Mucosa of gallbladder (tissue), 1 donor: ENCODE results near the gene LBP. TPM values are rescaled to one million over a fixed set of nuclear protein-coding genes. Genes with fewer than 3 reads are reported as not detected.
"Not testable (repeated sequence)": the region's sequence is repeated elsewhere in the genome, so short reads cannot be mapped to it uniquely, and the experiment has no call there.

Experiments used
- DNase-seq: peaks from one replicate; pipeline ENCODE4 v3.0.0-alpha.2; 2020; ENCODE audit warnings: low spot score
- total RNA-seq: library from RNA; stranded (reverse); gene quantifications from one replicate; pipeline ENCODE4 v1.2.1, GENCODE V29; 2021
- donor health status: DM: no; HTN: no; CAD: no.

The LBP gene
- total RNA-seq, 1 donor from 2014 or later: 0.55 TPM

DNA sequence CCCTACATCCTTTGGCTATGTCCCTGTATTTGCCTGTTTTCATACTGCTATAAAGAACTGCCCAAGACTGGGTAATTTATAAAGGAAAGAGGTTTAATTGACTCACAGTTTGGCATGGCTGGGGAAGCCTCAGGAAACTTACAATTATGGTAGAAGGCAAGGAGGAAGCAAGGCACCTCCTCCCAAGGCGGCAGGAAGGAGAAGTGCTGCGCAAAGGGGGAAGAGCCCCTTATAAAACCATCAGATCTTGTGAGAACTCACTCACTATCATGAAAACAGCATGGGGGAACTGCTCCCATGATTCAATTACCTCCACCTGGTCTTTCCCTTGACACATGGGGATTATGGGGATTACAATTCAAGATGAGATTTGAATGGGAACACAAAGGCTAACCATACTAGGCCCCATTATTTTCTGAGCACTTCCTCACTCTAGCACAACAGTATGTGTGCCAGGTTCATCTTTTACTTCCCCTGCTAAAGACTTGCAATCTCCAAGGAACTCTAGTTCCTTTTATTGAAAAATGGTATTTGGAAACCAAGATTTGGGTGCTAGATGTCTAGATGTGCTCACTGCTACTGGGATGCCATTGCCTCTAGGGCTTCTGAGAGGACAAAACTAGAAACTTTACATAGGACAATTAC, 49.6 kb downstream of the LBP start:
- not testable (repeated sequence) for DNase-seq

DNA sequence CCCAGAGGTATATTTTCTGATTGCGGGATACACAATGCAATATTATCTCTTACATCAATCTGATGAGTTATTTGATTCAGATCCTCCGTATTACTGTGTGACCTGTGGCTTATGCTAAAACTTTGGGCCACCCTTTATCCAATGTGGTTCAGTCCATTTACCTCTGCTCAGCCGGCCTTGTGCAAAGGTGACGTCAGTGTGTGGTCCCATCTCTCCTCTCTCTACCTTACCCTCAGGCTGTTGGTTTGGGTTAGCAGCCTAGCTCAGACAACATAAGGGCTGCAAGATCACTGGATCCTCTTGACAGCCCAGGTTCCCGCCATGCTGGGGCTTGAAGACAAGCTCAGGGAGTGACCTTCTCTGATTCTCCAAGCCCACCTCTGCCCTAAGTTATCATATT, 55.8 kb downstream of the LBP start:
- no peak for DNase-seq

GRCh38 chr20:38402816-38403215, 56.5 kb downstream of the LBP start:
- no peak for DNase-seq

DNA sequence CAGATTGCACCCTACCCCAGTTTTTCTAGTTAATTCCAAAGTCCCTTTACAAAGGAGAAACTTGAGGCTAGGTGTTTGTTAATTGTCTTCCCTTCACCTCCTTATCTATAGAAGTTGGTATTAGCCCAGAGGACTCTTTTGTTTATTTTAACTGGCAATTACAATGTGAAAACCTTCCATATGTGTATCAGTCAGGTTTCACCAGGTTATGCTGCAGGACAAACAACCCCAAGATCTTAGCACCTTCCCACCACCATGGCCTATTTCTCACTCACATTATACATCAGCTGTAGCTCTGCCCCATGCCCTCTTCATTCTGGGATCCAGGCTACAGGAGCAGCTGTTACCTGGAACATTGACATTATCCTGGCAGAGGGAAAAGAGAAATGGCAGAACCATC, 57.7 kb downstream of the LBP start:
- DNase-seq: no peak

GRCh38 chr20:38405132-38405531, 58.9 kb downstream of the LBP start:
- DNase-seq: no peak

GRCh38 chr20:38406476-38406875, 60.2 kb downstream of the LBP start:
- DNase-seq: no peak

GRCh38 chr20:38407321-38407720, 61.0 kb downstream of the LBP start:
- DNase-seq: no peak

DNA sequence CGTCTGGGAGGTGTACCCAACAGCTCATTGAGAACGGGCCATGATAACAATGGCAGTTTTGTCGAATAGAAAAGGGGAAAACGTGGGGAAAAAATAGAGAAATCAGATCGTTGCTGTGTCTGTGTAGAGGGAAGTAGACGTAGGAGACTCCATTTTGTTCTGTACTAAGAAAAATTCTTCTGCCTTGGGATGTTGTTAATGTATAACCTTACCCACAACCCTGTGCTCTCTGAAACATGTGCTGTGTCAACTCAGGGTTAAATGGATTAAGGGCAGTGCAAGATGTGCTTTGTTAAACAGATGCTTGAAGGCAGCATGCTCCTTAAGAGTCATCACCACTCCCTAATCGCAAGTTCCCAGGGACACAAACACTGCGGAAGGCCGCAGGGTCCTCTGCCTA, 61.5 kb downstream of the LBP start:
- DNase-seq: not testable (repeated sequence)

DNA sequence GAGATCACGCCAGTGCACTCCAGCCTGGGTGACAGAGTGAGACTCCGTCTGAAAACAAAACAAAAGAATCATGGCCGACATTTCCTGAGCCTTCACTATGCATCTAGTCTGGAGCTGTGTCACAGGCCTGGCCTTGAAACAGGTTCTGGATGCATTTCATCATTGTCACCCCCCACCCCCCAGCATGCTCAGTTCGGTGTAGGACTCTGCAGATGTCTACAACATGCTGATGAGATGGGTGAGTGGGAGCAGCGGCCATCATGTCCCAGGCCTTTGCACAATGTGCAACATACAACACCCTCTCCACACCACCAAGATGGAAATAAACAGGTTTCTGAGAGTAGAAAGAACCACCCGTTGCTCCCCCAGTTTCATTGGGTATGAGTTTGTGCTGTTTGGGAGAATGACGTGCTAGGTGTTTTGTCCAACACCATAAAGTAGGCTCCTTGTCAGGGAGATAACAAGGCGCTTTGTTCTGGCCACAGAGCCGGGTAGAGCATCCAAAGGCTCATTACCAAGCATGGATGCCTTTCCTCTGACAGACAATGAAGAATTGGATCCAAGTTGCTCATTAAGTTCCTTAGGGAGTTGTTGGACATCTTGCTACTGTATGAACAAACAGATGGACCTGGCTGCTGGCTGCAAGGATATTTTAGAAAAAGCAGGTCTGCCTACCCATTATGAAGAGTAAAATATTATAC, 66.7 kb downstream of the LBP start:
- DNase-seq: no peak

DNA sequence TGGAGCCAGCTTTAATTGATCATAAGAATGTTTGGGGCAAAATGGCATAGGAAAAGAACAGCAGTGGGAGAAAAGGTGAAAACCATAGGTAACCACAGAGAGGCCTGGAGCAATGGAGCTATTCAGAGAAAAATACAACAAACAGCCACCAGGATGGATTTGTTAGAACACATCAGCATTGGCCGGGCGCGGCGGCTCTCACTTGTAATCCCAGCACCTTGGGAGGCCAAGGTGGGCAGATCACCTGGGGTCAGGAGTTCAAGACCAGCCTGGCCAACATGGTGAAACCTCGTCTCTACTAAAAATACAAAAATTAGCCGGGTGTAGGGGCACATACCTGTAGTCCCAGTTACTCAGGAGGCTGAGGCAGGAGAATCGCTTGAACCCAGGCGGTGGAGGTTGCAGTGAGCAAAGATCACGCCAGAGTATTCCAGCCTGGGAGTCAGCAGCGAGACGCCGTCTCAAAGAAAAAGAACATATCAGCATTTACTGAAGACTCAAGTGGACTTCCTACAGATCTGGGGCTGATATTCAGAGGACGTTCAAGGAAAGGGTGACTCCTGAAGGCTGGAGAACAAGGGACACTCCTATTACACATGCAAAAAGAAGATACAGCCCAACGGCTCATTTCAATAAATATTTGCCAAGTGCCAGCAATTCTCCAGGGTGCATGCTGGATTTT, 68.6 kb downstream of the LBP start:
- no peak for DNase-seq

DNA sequence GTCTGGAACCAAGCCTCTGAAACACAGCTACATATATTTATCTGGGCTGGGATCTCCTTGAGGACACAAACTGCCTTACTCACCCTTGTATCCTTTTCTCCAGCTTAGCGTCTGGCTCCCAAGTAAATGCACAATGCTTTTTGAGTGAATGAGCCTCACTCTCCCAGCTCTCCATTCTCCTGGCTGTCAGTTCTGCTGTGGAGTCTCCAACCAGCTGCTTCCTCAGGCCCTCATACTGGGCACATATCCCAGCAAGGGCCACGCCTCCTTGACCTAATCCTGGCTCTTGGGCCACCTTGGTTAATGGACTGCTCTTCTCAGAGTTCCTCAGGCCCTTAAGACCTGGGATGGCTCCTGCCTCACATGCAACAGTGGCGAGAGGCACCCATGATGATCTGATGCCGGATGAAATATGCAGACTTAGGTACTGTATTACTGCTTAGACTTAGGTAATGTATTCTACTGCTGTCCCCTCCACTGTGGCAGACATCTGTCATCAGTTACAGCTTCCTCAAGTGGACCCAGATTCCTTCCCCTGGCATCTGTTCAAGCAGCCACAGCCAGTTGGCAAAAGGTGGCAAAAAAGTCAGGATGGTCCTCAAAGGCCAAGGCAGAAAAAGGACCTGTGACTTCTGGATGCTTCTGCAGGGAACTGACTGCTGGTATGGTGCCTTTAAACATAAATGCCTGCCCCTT, 72.4 kb downstream of the LBP start:
- peak; percentile 16 for DNase-seq

DNA sequence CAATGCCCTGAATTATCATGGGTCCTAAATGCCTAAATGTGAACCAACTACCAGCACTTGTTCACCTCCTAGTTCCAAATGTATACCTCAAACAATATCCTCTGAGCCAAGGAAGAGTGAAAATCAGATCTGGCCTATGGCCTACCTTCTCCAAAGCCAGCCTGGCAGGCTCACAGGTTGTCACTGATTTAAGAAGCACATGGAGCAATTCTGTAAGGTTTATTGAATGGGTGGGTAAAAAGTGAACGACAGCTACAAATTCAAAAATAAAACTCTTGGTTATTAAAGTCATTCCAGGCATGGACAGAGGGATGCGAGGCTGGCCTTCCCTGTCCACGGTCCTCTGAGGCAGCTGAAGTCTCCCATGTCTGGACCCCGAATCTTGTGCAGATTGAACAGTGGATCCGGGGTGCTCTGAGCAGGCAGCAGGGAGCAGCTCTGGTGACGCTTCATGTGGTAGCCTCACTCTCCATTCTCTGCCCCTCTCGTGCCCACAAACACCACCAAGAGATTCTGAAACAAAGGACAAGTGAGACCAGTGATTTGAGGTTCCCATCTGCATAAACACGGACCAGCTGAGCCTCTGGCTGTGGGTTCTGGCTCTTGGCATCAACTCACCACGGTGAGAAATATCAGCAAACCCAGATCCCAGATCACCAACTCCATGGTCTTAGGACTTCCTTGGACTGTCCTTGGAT, 74.3 kb downstream of the LBP start:
- DNase-seq: no peak

GRCh38 chr20:38421915-38422314, 75.6 kb downstream of the LBP start:
- no peak for DNase-seq

DNA sequence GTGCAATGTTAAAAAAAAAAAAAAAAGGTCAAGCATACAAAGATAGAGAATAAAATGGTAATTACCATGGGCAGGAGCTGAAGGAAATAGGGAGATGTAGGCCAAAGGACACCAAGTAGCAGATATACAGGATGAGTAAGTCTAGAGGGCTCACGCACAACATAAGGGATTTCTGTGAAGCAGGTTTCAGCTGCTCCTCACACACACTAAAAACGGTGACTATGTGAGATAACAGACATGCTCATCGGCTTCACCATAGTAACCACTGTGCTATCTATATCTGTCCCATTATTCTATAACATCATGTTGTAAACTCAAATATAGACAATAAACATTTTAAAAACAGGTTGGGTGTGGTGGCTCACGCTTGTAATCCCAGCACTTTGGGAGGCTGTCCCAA, 77.3 kb downstream of the LBP start:
- no peak for DNase-seq

GRCh38 chr20:38424401-38424800, 78.1 kb downstream of the LBP start:
- DNase-seq: no peak

- DNase-seq: no peak
Measured at GRCh38 chr20:38426006-38426897, 80.0 kb downstream of the LBP start.

Other genes with a start within 250 kb of the LBP start
- gene TGM2, start 181.2 kb upstream of the LBP start, total RNA-seq: 389 TPM
- 7.1 TPM for gene KIAA1755, start 85.7 kb upstream of the LBP start, total RNA-seq
- gene BPI, start 42.3 kb upstream of the LBP start, total RNA-seq: 0.72 TPM
- gene SNHG17, start 88.8 kb downstream of the LBP start, total RNA-seq: 15.1 TPM
- 36.5 TPM for gene RALGAPB, start 126.4 kb downstream of the LBP start, total RNA-seq
- not detected for gene ADIG, start 234.7 kb downstream of the LBP start, total RNA-seq